Measurements from ENCODE around the gene ARHGDIG. TPM values are rescaled to one million over a fixed set of nuclear protein-coding genes. Genes with fewer than 3 reads are reported as not detected.

ARHGDIG gene
- polyA plus RNA-seq, 3 donors, result 1.3 to 6.1 (median 2.6) TPM

DNA sequence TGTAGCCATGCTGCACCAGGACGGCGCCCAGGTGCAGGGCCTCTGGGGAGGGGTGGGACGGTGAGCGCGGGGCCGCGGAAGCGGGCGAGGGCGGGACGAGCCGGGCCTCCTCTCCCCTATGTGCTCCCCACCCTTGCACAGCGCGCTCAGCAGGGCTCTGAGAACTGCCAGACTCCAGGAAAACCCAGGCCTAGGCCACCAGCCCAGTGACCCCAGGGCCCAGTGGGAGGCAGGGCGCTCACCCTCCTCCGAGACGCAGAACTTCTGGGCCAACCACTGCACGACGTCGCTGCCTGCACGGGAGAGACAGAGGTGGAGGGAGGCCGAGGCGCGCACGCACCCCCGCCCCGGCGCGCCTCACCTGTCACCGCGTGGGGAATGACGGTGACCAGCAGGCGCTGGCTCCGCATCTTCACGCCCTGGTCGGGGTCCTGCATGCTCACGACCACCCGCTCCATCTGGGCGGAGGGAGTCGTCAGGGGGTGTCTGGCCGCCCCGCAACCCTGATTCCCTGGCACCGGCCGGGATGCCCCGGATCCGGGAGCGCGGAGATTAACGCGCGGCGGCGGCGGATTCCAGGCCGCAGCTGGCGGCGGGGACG lies 5.2 kb upstream of the ARHGDIG start:
- no peak for DNase-seq (ENCODE audit: extremely low read depth in 1 of 11, low read depth in 9 of 11, low spot score in 4 of 11)

DNA sequence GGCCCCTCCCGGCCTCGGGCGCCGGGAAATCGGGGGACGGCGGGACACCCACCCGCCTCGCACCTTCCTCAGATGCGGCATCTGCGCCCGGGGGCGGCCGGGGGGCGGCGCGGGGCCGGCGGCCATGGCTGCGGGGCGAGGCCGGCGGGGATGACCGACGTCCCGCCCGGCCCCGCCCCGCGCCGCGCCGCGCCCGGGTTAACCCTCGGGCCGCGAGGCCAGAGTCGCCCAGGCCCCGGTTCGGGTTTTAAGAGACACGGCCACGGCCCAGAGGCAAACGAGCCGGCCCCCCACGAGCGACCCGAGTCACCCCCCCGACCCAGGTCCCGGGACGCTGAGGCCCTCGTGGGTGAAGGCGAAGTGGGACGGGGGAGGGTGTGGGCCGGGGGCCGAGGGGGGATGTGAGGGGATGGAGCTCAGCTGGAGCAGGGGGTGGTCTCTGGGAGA lies 4.6 kb upstream of the ARHGDIG start, which contains the start of gene RGS11:
Gene RGS11, minus strand, starts transcription at position 159 of the 447 bp plus-strand sequence. Its CDS starts 33 bp downstream, at position 126.
- DNase-seq (ENCODE audit: extremely low read depth in 1 of 11, low read depth in 9 of 11, low spot score in 4 of 11), result no peak

DNA sequence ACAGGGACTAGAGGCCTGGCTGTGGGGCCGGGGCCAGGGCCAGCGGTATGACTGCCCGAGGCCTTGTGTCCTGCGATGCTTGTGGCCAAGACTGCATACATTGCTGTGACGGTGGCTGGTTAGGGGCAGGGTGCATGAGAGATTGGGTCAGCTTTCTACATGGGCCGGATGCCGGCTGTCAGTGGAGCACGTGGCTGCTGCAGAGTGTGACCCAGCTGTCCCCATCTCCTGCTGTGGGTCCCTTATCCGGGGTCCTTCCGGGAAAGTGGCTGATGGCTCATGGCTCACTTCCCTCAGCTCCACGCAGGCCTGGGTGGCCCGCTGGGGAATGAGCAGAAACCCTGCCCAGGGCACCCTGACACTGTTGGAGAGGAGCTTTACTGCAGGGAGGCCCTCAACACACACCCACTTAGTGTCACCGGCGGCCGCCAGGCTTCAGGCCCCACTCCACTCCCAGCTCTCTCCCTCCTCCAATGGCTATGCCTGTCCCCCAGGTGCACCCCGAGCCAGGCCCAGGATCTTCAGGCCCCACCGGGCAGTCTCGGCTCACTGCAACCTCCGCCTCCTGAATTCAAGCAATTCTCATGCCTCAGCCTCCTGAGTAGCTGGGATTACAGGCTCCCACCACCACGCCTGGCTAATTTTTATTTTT lies 3.8 kb upstream of the ARHGDIG start:
- no peak for DNase-seq (ENCODE audit: extremely low read depth in 1 of 11, low read depth in 9 of 11, low spot score in 4 of 11)

DNA sequence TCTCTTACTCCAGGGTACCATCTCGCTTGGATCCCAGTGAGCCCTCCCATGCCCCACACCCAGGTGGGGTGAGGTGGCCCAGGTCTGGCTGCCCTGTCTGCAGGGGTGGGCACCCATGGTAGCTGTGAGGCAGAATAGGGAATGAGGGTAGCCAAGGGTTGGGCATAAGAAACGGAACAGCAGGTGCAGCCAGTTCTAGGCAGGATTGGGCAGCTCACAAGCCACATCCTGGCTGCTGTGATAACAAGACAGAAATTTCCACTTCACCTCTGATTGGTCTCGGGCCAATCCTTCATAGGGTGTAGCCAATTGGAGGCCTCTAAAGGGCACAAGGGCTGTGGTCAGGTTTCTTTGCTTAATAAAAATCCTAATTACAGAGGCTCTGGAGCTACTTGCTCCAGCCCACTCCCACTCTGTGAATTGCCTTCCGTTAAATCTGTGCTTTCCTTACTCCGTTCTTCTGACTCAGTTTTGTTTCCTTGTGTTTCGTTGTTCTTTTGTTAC lies 1.5 kb upstream of the ARHGDIG start:
- DNase-seq (ENCODE audit: extremely low read depth in 1 of 11, low read depth in 9 of 11, low spot score in 4 of 11), result no peak

DNA sequence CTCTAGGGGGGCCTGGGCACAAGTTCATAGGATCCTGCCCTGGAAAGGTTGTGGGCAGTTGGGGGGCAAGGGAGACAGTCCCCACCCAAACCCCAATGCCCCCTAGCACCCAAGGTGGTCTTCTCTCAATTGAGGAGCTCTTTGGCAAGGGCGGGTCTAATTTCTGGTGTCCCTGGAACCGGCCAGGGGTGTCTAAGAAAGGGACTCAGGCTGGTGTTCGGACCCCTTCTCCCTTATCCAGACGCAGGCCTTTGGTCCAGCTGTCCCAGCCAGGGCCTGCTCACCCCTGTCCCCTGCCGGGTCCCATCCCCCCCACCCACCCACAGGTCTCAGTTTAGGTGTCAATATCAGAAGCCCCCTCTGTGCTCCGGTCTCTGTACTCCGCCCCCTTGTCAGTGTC lies 860 bp upstream of the ARHGDIG start:
- no peak for DNase-seq (ENCODE audit: extremely low read depth in 1 of 11, low read depth in 9 of 11, low spot score in 4 of 11)

DNA sequence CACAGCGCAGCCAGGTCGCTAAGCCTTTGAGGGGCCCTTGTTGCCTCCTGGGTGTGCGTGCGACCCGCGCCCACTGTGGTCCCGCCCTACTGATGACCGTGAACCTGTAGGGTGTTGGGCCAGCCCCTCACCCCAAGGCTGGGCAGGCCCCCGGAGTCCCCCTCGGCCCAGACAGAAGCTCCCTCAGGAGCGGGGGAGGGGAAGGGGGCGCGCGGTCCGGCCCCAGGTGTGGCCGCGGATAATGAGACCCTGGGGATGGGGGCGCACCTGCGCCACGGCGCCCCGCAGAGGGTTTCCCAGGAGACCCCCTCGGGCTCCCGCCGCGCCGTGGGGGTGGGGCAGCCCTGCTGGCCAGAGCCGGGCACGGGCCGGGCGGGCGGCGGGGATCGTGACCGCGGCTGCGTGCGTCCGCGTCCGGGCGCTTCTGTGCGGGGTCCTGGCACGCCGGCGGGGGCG lies 358 bp upstream of the ARHGDIG start:
- no peak for DNase-seq (ENCODE audit: extremely low read depth in 1 of 11, low read depth in 9 of 11, low spot score in 4 of 11)

DNA sequence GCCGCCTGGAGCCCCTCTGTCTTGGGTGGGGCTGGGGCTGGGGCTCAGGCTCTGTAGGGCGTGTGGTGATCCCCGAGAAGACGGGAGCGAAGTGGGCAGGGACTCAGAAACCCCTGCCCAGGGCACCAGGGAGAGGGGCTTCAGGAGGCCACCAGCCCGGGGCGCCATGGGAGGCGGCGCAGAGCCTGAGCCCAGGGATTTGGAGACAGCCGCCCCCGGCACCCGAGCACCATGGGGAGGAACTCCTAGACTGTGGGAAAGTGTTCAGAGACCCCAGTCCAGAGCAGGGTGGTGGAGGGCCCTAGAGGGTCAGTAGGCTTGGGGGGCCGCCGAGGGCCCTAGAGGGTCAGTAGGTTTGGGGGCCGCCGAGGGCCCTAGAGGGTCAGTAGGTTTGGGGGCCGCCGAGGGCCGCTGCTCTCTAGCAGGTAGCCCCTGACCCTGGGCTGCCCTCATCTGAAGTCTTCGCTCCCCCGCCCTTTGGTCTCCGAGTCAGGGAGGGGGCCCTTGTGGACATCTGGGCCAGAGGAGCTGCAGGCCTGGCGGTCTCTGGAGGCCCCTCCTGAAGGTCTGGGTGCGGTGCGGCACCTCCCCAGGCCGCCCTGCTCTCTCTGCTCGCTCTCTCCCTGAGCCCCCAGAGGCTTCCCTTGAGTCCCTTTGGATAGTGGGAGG lies 734 bp downstream of the ARHGDIG start:
- DNase-seq (ENCODE audit: extremely low read depth in 1 of 11, low read depth in 9 of 11, low spot score in 4 of 11), result no peak

DNA sequence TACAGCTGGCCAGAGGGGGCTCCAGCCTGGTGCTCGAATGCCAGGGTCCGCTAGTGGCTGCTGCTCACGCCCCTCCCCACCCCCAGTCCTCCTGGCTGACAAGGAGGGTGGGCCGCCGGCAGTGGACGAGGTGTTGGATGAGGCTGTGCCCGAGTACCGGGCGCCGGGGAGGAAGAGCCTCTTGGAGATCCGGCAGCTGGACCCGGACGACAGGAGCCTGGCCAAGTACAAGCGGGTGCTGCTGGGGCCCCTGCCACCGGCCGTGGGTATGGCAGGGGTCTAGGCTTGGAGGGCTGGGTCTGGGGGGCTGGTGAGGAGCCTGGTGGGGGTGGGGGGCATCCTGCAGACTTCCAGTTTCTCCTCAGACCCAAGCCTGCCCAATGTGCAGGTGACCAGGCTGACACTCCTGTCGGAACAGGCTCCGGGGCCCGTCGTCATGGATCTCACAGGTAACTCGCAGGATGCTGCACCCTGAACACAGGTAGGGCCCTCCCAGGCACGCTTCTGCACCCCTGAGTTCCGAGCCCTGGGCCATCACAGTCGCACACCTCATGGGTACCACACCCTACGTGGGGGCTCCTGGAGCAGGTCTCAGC lies 1.4 kb downstream of the ARHGDIG start:
- DNase-seq (ENCODE audit: extremely low read depth in 1 of 11, low read depth in 9 of 11, low spot score in 4 of 11), result no peak

DNA sequence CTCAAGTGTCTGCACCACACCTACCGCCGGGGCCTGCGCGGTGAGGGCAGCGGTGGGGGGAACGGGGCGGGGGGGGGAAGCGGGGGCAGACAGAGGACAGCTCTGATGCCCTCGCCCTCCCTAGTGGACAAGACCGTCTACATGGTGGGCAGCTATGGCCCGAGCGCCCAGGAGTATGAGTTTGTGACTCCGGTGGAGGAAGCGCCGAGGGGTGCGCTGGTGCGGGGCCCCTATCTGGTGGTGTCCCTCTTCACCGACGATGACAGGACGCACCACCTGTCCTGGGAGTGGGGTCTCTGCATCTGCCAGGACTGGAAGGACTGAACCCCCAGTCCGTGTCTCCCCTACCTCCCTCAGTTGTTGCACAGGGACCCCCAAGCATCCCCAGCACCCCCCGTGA lies 2.1 kb downstream of the ARHGDIG start:
- no peak for DNase-seq (ENCODE audit: extremely low read depth in 1 of 11, low read depth in 9 of 11, low spot score in 4 of 11)

DNA sequence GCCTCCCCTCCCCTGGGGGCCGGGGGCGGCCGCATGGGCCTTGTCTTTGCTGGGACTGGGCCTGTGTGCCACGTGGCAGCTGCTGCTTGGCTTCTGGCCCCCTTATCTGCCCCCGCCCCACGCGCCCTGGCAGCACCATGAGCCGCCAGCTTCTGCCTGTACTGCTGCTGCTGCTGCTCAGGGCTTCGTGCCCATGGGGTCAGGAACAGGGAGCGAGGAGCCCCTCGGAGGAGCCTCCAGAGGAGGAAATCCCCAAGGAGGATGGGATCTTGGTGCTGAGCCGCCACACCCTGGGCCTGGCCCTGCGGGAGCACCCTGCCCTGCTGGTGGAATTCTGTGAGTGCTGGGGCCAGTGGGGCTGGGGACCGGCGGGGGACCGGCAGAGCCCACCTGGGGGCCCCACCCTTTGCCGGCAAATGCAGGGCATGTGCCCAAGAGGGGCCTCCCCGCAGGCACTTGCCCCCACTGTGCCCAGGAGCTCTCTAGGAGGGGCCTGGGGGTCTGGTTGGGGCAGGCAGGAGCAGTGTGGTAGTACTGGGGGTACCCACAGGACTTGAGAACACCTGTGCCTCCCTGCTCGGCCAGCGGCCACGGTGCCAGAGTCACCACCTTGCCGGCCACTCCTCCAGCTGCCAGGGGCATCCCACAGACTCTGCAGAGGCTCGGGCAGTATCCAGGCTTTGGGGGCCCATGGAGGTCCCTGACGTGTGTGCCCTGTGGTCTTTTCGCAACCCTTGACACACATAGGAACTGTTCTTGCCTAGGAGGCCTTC lies 2.8 kb downstream of the ARHGDIG start, which contains the start of gene PDIA2:
Gene PDIA2, plus strand, starts transcription at position 132 of the 773 bp plus-strand sequence. Its CDS starts 6 bp downstream, at position 138.
- no peak for DNase-seq (ENCODE audit: extremely low read depth in 1 of 11, low read depth in 9 of 11, low spot score in 4 of 11)

DNA sequence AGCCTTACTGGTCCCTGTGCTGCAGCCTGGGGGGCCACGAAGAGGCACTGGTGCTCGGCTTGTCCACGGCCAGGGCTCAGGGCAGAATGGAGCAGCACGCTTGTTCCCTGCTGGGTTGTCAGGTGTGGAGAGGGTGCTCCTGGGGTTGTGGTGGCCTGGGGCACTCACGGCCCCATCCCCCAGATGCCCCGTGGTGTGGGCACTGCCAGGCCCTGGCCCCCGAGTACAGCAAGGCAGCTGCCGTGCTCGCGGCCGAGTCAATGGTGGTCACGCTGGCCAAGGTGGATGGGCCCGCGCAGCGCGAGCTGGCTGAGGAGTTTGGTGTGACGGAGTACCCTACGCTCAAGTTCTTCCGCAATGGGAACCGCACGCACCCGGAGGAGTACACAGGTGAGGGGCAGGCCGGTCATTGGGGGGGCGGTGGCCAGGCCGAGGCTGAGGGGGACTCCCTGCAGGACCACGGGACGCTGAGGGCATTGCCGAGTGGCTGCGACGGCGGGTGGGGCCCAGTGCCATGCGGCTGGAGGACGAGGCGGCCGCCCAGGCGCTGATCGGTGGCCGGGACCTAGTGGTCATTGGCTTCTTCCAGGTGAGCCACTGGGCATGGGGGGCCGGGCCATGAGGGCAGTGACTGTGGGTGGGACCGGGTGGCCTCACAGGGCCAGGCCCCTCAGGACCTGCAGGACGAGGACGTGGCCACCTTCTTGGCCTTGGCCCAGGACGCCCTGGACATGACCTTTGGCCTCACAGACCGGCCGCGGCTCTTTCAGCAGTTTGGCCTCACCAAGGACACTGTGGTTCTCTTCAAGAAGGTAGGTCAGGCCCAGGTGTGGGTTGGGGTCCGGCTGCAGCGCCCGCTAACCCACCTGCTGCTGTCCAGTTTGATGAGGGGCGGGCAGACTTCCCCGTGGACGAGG lies 4.1 kb downstream of the ARHGDIG start:
- no peak for DNase-seq (ENCODE audit: extremely low read depth in 1 of 11, low read depth in 9 of 11, low spot score in 4 of 11)

DNA sequence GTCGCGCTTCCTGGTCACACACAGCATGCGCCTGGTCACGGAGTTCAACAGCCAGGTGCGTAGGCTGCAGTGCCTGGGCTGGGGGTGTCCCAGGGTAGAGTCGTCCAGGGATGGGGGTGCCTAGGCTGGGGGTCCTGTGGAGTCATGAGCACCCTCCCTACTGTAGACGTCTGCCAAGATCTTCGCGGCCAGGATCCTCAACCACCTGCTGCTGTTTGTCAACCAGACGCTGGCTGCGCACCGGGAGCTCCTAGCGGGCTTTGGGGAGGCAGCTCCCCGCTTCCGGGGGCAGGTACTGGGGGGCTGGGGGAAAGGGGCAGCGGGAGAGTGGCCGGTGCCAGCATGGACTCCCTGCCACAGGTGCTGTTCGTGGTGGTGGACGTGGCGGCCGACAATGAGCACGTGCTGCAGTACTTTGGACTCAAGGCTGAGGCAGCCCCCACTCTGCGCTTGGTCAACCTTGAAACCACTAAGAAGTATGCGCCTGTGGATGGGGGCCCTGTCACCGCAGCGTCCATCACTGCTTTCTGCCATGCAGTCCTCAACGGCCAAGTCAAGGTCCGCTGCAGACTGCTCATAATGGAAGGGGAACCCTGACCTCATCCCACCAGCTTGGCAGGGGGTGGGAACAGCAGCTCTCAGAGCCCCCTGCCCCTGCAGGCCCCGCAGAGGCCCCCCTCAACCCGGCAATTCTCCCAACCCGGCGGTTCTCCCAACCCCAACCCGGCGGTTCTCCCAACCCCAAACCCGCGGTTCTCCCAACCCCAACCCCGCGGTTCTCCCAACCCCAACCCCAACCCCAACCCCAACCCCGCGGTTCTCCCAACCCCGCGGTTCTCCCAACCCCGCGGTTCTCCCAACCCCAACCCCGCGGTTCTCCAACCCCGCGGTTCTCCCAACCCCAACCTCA lies 5.0 kb downstream of the ARHGDIG start:
- no peak for DNase-seq (ENCODE audit: extremely low read depth in 1 of 11, low read depth in 9 of 11, low spot score in 4 of 11)

DNA sequence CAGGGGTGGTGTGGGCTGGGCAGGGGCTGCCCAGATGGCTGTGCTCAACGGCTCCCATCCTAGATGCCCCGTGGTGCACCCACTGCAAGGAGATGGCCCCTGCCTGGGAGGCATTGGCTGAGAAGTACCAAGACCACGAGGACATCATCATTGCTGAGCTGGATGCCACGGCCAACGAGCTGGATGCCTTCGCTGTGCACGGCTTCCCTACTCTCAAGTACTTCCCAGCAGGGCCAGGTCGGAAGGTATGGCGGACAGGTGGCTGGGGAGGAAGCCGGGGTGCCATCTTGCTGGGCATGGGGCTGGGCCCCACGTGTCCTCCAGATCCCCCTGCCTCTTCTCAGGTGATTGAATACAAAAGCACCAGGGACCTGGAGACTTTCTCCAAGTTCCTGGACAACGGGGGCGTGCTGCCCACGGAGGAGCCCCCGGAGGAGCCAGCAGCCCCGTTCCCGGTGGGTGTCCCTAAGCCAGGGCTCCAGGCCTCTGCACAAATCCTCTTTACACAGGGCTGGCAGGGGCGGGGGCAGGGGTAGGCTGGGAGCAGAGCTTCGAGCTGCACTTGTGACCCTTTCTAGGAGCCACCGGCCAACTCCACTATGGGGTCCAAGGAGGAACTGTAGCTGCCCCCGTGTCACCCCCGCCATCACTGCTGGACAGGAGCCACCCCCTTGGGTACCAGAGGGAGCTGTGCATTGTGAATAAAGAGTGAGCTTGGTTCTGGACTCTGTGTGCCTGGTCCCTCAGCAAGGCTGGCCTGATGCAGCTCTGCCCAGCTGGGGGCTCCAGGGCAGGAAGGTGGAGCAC lies 6.3 kb downstream of the ARHGDIG start:
- DNase-seq (ENCODE audit: extremely low read depth in 1 of 11, low read depth in 9 of 11, low spot score in 4 of 11), result no peak

DNA sequence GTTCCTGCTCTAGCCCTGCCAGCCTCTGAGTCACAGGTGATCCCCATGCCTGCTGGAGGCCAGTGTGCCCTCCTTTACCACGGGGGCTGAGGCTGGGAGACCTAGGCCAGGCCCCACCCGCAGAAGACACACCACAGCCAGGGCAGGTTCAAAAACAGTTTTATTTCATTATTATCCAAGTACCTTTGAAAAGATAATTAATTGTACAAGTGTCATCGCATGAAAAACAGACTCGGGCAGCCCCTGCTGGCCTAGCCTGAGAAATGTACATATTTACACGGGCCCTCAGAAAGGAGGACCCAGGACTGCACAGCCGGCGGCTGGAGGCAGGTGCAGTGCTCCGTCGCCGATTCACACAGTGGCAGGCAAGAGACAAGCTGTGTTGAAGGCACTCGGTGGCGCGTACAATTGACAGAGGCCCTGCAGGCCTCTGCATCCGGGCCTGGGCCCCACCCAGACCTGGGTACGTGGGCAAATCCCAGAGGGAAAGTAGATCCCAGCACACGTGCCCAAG lies 7.0 kb downstream of the ARHGDIG start:
- DNase-seq (ENCODE audit: extremely low read depth in 1 of 11, low read depth in 9 of 11, low spot score in 4 of 11), result no peak

DNA sequence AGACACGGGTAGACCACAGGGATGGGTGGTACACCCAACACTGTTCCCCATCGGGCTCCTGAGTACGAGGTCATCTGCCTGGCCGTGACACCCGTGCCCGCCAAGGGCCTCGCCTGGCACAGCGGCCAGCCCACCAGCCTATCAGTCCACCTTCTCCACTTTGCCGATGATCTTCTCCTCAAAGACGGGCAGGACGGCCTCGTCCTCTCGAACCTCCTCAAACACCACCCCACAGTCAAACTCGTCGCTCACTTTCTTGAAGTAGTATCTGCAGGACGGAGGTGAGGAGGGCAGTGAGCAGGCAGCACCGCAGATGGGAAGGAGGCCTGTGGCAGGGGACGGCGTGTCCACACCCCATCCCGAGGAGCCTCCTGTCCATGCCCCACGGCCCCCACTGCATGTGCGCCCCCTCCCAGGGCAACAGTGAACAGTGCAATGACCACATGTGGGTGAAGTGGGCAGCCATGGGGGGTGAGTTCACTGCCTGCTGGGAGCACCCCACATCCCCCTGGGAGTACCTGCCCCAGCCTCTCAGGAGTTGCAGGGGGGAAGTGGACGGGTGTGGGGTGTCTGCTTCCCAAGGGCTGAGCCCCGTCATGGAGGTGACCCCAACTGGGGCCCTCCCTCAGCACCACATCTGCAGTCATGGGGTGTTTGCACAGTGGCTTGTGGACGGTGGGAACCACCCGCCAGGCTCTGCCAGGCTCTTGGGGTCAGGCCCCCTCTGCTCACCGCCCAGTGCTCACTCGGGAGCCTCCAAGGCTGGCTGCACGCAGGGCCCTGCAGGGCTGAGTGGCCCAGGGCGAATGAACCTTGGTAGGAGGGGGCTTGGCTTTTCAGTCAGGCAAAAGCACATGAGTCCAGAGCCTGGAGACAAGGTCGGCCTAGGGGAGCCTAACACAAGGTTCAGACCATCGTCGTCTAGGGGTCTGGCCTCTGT lies 7.9 kb downstream of the ARHGDIG start:
- no peak for DNase-seq (ENCODE audit: extremely low read depth in 1 of 11, low read depth in 9 of 11, low spot score in 4 of 11)
